SU-DHL-6 (cell line): ENCODE data around the gene MAML1.

ENCODE experiments used
- H2AFZ ChIP-seq: fragments of 200-600 bp; sonication (generic); 2 replicates; pipeline ENCODE4 v1.6.1; 2014; ENCODE audit warnings: low read depth, mild to moderate bottlenecking, moderate library complexity, mixed read lengths, antibody characterized with exemption, low read length; ENCODE audit not compliant: severe bottlenecking
- H3F3A ChIP-seq: fragments of 200-600 bp; shearing (Covaris generic); 2 replicates; pipeline ENCODE4 v1.6.0; 2016; ENCODE audit warnings: antibody characterized with exemption, mild to moderate bottlenecking; ENCODE audit not compliant: insufficient read depth
- H3K27ac ChIP-seq: fragments of 200-600 bp; sonication (generic); 2 replicates; pipeline ENCODE4 v1.5.1; 2016; ENCODE audit warnings: low read depth, mild to moderate bottlenecking, low read length, moderate library complexity, mixed read lengths
- H3K27me3 ChIP-seq: fragments of 200-600 bp; sonication (generic), shearing (Covaris generic); 2 replicates; pipeline ENCODE4 v1.6.0; 2014; ENCODE audit warnings: mild to moderate bottlenecking, low read length
- H3K36me3 ChIP-seq: fragments of 200-600 bp; sonication (generic); 2 replicates; pipeline ENCODE4 v1.6.1; 2014; ENCODE audit warnings: mild to moderate bottlenecking, low read length, mixed read lengths
- H3K4me2 ChIP-seq: fragments of 300-600, 200-600 bp; shearing (Covaris generic), sonication (generic); 2 replicates; pipeline ENCODE4 v1.6.0; 2014; ENCODE audit warnings: low read length, low read depth, mild to moderate bottlenecking; ENCODE audit not compliant: poor library complexity, severe bottlenecking
- H3K4me3 ChIP-seq: fragments of 200-600 bp; sonication (generic); 2 replicates; pipeline ENCODE4 v1.5.1; 2014; ENCODE audit warnings: antibody characterized with exemption, low read length, mild to moderate bottlenecking, mixed read lengths; ENCODE audit not compliant: insufficient read depth, poor library complexity, severe bottlenecking
- H3K79me2 ChIP-seq: fragments of 200-600 bp; sonication (generic); 2 replicates; pipeline ENCODE4 v1.6.1; 2014; ENCODE audit warnings: mild to moderate bottlenecking, low read length, moderate library complexity; ENCODE audit not compliant: insufficient read depth
- H3K9ac ChIP-seq: fragments of 200-600 bp; sonication (generic); 2 replicates; pipeline ENCODE4 v1.7.0; 2014; ENCODE audit warnings: mild to moderate bottlenecking, low read length
- H3K9me2 ChIP-seq: fragments of 200-600 bp; sonication (generic); replicated peaks from 2 replicates; pipeline ENCODE4 v1.6.1; 2014; ENCODE audit warnings: low read length; ENCODE audit not compliant: insufficient read depth
- H3K9me3 ChIP-seq: fragments of 200-600 bp; sonication (generic); 2 replicates; pipeline ENCODE4 v1.6.1; 2014; ENCODE audit warnings: low read length, mixed read lengths; ENCODE audit not compliant: insufficient read depth
- H4K20me1 ChIP-seq: fragments of 200-600 bp; sonication (generic); 2 replicates; pipeline ENCODE4 v1.6.1; 2014; ENCODE audit warnings: low read depth, mild to moderate bottlenecking, antibody characterized with exemption, low read length, moderate library complexity, mixed read lengths
- EZH2phosphoT487 ChIP-seq: fragments of 200-600 bp; sonication (generic), shearing (Covaris generic); conservative IDR thresholded peaks from 2 replicates; pipeline ENCODE4 v1.6.1; 2018; ENCODE audit warnings: mild to moderate bottlenecking, antibody characterized with exemption, low read length, moderate library complexity, mixed read lengths
- TF ChIP-seq, protein P1 (sequence below): fragments of 200-600 bp; sonication (generic); IDR thresholded peaks from one replicate; pipeline ENCODE4 v1.5.1; 2017; ENCODE audit warnings: antibody characterized with exemption, mild to moderate bottlenecking, low read length, moderate library complexity; ENCODE audit not compliant: insufficient read depth, poor library complexity, severe bottlenecking

Gene MAML1

DNA sequence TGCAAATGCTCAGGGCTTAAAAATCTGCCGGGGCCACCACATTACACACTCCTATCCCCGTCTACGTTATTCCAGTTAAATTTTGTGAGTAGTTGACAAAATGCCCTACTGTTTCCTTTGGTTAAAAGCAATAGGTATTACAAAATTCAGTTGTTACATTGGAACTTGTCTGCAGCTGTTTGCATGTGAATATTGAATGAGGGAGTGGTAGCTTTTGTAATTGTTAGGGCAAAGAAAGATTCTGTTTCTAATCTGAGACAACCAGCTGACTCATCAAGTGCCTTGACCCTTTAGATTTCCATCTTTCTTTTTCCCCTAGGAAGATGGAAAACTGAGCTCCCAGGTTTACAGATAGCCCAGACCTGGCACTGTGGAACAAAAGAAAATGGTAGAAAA lies 30.2 kb downstream of the MAML1 start:
- H2AFZ ChIP-seq: no peak overlapping the region
- no peaks in the 10 kb centered on the region for H3K9me3 ChIP-seq
- 0 out of 2 replicates have a peak, but pooled peaks cover 5% of the 10 kb centered on the region for H4K20me1 ChIP-seq
- H3K79me2 ChIP-seq: peaks cover 71% of the 10 kb centered on the region
- peak overlapping the region; percentile 6 for H3K4me2 ChIP-seq
- peak overlapping the region; percentile 55 for H3K27ac ChIP-seq
- H3F3A ChIP-seq: peaks cover 14% of the 10 kb centered on the region
- H3K4me3 ChIP-seq: no peak overlapping the region
- peak overlapping the region; percentile 6; the same call in 1 of the 2 replicates for H3K9ac ChIP-seq
- H3K27me3 ChIP-seq: no peaks in the 10 kb centered on the region
- H3K36me3 ChIP-seq: 0 out of 2 replicates have a peak, but pooled peaks cover 2% of the 10 kb centered on the region
- TF ChIP-seq, protein P1, sequence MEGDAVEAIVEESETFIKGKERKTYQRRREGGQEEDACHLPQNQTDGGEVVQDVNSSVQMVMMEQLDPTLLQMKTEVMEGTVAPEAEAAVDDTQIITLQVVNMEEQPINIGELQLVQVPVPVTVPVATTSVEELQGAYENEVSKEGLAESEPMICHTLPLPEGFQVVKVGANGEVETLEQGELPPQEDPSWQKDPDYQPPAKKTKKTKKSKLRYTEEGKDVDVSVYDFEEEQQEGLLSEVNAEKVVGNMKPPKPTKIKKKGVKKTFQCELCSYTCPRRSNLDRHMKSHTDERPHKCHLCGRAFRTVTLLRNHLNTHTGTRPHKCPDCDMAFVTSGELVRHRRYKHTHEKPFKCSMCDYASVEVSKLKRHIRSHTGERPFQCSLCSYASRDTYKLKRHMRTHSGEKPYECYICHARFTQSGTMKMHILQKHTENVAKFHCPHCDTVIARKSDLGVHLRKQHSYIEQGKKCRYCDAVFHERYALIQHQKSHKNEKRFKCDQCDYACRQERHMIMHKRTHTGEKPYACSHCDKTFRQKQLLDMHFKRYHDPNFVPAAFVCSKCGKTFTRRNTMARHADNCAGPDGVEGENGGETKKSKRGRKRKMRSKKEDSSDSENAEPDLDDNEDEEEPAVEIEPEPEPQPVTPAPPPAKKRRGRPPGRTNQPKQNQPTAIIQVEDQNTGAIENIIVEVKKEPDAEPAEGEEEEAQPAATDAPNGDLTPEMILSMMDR: no peak
- no peak for TF ChIP-seq EZH2phosphoT487
- H3K9me2 ChIP-seq: no peaks in the 10 kb centered on the region

DNA sequence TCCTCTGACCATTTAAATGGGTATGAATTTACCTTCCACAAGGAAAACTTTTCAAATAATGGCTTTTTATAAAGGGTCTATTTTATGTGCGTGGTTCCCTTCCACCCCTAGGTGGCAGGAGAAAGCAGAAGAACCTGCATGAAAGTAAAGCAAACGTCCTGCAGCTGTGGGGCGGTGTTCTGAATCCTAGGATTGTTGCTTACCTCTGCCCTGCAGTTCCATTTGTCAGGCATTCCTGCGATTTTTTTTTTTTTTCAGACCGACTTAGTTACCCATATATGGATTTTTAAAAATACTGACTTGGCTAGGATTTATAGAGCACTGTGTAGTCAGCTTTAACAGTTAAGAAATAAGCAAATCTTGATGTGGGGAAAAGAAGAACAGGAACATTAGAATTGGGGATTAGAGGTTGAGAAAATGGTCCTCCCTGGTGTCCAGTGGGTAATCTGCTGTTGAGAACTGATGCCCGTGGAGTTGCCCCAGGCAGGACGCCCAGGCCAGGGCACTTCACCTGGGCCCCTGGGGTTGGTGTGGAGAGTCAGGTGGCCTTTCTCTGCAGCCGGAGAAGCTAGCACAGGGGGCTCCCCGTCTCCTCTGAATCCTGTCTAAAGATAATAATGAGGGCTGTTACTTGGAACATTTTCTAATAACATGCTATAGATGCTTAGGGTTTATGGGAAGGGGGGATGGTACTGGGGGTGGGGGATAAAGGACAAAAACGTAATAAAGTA lies 30.8 kb downstream of the MAML1 start:
- no peak overlapping the region for H3K4me3 ChIP-seq
- H3K36me3 ChIP-seq: 0 out of 2 replicates have a peak, but pooled peaks cover 2% of the 10 kb centered on the region
- H3K9me2 ChIP-seq: no peaks in the 10 kb centered on the region
- no peak overlapping the region for H2AFZ ChIP-seq
- TF ChIP-seq, protein P1: peak; percentile 89
- TF ChIP-seq EZH2phosphoT487: no peak
- H3F3A ChIP-seq: peaks cover 14% of the 10 kb centered on the region
- H3K4me2 ChIP-seq: no peak overlapping the region
- no peak overlapping the region for H3K27ac ChIP-seq
- no peaks in the 10 kb centered on the region for H3K9me3 ChIP-seq
- H3K27me3 ChIP-seq: no peaks in the 10 kb centered on the region
- no peak overlapping the region for H3K9ac ChIP-seq
- H3K79me2 ChIP-seq: peaks cover 65% of the 10 kb centered on the region
- H4K20me1 ChIP-seq: 0 out of 2 replicates have a peak, but pooled peaks cover 5% of the 10 kb centered on the region

DNA sequence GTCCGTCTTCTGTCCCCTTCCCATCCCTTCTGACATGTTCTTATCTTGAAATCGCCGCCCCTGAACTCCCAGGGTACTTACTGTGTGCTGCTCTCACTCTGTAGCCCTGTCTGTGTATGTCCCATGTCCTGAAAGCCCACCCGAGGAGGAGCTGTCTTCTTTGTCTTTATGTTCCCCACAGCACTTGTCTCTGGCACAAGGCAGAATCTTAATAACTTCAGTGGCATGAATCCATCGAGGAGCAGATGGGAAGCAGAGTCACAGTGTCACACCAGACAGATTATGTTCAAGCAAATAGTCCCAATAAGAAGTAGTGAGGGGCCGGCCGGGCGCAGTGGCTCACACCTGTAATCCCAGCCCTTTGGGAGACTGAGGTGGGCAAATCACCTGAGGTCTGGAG lies 31.4 kb downstream of the MAML1 start:
- TF ChIP-seq, protein P1: no peak
- no peak for TF ChIP-seq EZH2phosphoT487
- Histone ChIP-seq H3K4me3 (no peak overlapping the region), H3K9me3 (no peaks in the 10 kb centered on the region), H3K9ac (no peak overlapping the region), H2AFZ (no peak overlapping the region), H3K9me2 (no peaks in the 10 kb centered on the region), H4K20me1 (0 out of 2 replicates have a peak, but pooled peaks cover 5% of the 10 kb centered on the region), H3K27ac (no peak overlapping the region), H3K4me2 (no peak overlapping the region), H3K27me3 (no peaks in the 10 kb centered on the region), H3K79me2 (peaks cover 60% of the 10 kb centered on the region), H3F3A (peaks cover 14% of the 10 kb centered on the region), H3K36me3 (0 out of 2 replicates have a peak, but pooled peaks cover 2% of the 10 kb centered on the region)
